HEK293 (cell line): Measurements from ENCODE around the gene PPP2CA.

ENCODE experiments used
- ZFP37 ChIP-seq: fragments of 450-650 bp; formaldehyde crosslinking; IDR thresholded peaks from 2 replicates; pipeline ENCODE4 v1.5.1; 2016; ENCODE audit warnings: missing biosample characterization, missing genetic modification characterization
- TF ChIP-seq, protein P1 (sequence below): fragments of 450-650 bp; formaldehyde crosslinking; IDR thresholded peaks from 2 replicates; pipeline ENCODE4 v1.5.1; 2016; ENCODE audit warnings: missing biosample characterization, missing genetic modification characterization
- TF ChIP-seq, protein P2 (sequence below): fragments of 450-650 bp; formaldehyde crosslinking; IDR thresholded peaks from 2 replicates; pipeline ENCODE4 v1.5.1; 2016; ENCODE audit warnings: missing biosample characterization, missing genetic modification characterization

DNA sequence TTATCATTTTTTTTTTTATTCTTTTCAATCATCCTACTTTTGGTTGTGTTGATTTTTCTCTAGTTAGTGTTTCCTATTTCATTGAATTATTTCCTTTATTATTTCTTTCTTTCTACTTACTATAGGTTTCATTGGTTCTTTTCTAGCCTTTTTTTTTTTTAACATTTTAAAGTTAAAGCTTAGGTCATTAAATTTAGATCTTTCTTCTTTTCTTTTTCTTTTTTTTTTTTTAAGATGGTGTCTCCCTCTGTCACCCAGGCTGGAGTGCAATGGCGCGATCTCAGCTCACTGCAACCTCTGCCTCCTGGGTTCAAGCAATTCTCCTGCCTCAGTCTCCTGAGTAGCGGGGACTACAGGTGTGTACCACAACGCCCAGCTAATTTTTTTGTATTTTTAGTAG, 43.0 kb upstream of the PPP2CA start:
- TF ChIP-seq, protein P1, sequence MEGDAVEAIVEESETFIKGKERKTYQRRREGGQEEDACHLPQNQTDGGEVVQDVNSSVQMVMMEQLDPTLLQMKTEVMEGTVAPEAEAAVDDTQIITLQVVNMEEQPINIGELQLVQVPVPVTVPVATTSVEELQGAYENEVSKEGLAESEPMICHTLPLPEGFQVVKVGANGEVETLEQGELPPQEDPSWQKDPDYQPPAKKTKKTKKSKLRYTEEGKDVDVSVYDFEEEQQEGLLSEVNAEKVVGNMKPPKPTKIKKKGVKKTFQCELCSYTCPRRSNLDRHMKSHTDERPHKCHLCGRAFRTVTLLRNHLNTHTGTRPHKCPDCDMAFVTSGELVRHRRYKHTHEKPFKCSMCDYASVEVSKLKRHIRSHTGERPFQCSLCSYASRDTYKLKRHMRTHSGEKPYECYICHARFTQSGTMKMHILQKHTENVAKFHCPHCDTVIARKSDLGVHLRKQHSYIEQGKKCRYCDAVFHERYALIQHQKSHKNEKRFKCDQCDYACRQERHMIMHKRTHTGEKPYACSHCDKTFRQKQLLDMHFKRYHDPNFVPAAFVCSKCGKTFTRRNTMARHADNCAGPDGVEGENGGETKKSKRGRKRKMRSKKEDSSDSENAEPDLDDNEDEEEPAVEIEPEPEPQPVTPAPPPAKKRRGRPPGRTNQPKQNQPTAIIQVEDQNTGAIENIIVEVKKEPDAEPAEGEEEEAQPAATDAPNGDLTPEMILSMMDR: no peak
- TF ChIP-seq, protein P2, sequence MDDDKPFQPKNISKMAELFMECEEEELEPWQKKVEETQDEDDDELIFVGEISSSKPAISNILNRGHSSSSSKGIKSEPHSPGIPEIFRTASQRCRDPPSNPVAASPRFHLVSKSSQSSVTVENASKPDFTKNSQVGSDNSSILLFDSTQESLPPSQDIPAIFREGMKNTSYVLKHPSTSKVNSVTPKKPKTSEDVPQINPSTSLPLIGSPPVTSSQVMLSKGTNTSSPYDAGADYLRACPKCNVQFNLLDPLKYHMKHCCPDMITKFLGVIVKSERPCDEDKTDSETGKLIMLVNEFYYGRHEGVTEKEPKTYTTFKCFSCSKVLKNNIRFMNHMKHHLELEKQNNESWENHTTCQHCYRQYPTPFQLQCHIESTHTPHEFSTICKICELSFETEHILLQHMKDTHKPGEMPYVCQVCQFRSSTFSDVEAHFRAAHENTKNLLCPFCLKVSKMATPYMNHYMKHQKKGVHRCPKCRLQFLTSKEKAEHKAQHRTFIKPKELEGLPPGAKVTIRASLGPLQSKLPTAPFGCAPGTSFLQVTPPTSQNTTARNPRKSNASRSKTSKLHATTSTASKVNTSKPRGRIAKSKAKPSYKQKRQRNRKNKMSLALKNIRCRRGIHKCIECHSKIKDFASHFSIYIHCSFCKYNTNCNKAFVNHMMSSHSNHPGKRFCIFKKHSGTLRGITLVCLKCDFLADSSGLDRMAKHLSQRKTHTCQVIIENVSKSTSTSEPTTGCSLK (tag by site-specific recombination): no peak
- no peak for TF ChIP-seq ZFP37 (tag by site-specific recombination)
